Heart right ventricle (tissue), 16 donors: ENCODE results near the gene QPCT. TPM values are rescaled to one million over a fixed set of nuclear protein-coding genes. Genes with fewer than 3 reads are reported as not detected.

Experiments used
- ATAC-seq, 8 donors: fragments of 200-7000 bp; cut with Tn5 transposase; one replicate each; pipeline ENCODE4 v1.9.1; 2020; ENCODE audit warnings: mild to moderate bottlenecking in 8 of 8, moderate library complexity in 8 of 8, moderate number of reproducible peaks in 1 of 8
- DNase-seq, 2 donors: peaks; one replicate each; pipeline ENCODE4 v3.0.0-alpha.2; 2020
- H3K27ac ChIP-seq, 10 donors: fragments of 200-600 bp; sonication (generic) in 2 of 10; one replicate each; pipeline versions ENCODE4 v1.5.0 to v1.8.0; 2020 to 2022; ENCODE audit warnings: mild to moderate bottlenecking in 3 of 10
- H3K27me3 ChIP-seq, 7 donors: fragments of 200-600 bp; one replicate each; pipeline ENCODE4 v1.8.0; 2021 to 2022; ENCODE audit warnings: mild to moderate bottlenecking in 2 of 7
- H3K36me3 ChIP-seq, 9 donors: fragments of 200-600 bp; sonication (generic) in 1 of 9; one replicate each; pipeline versions ENCODE4 v1.5.0 to v1.8.0; 2020 to 2022; ENCODE audit warnings: mild to moderate bottlenecking in 2 of 9
- H3K4me1 ChIP-seq, 9 donors: fragments of 200-600 bp; sonication (generic) in 1 of 9; one replicate each; pipeline versions ENCODE4 v1.5.0 to v1.8.0; 2020 to 2022; ENCODE audit warnings: mild to moderate bottlenecking in 4 of 9
- H3K4me3 ChIP-seq, 10 donors: fragments of 200-600 bp; sonication (generic) in 2 of 10; one replicate each; pipeline versions ENCODE4 v1.5.0 to v1.8.0; 2020 to 2022; ENCODE audit warnings: mild to moderate bottlenecking in 7 of 10, moderate library complexity in 2 of 10
- H3K9me3 ChIP-seq, 11 donors: fragments of 200-600 bp in 10 of 11; sonication (generic) in 2 of 11; one replicate each; pipeline versions ENCODE4 v1.5.0 to v1.8.0; 2013 to 2022; ENCODE audit warnings: mild to moderate bottlenecking in 2 of 11, control low read depth in 1 of 11, moderate library complexity in 1 of 11
- WGBS, 2 donors: extraction: QIAGEN DNeasy Blood & Tissue Kit; methylation state at CpG; one replicate each; pipeline ENCODE4 v1.1.7; 2013; ENCODE audit warnings: inconsistent platforms in 1 of 2; 5-methylcytosine and 5-hydroxymethylcytosine counted together
- intact Hi-C, 10 donors: fragments of 100-400 bp; cut with DNase I; formaldehyde crosslinking; loops; one replicate each; pipeline versions ENCODE4 v1.11.1 to v1.14.2; 2022
- polyA plus RNA-seq, 2 donors: library from polyadenylated mRNA; stranded (reverse); fragments of 200-250 nt; gene quantifications; one replicate each; pipeline ENCODE4 v1.2.3, GENCODE V29; 2013
- total RNA-seq, 10 donors: library from RNA; stranded (reverse); fragmentation: NEBNext Ultra II Directional in 3 of 10; extraction: Animal tissue kit (Norgen Biotek cat#: 25700) in 3 of 10; gene quantifications; one replicate each; pipeline versions ENCODE4 v1.2.1 to v1.2.4, GENCODE V29; 2021 to 2023
- TF ChIP-seq, protein P1 (sequence below), 9 donors: fragments of 200-600 bp; sonication (generic) in 2 of 9; IDR thresholded peaks; one replicate each; pipeline versions ENCODE4 v1.5.0 to v1.8.0; 2021 to 2022; ENCODE audit warnings: antibody characterized with exemption in 9 of 9, mild to moderate bottlenecking in 5 of 9, moderate library complexity in 1 of 9
- donor health status: Arrhythmogenic right ventricular cardiomyopathy.
- donor health status: ischemic (EF 13 %, LVEDD 7.1; RV severe dilation, severe dysfunction).
- donor health status: healthy with polysubstance abuse.
- donor health status: DM: no; HTN: yes; CAD: no.
- donor health status: DM: no; HTN: no; CAD: no.
- donor health status: ischemic (EF 25% LVEDD 6.9; RV normal size, moderate dysfunction).
- donor health status: ischemic (EF 25% LVEDD 5.7; RV mildly dilated, moderate dysfunction).
- donor health status: healthy.
- donor health status: DM: yes; HTN: yes; CAD: no.
- donor health status: Ischemic cardiomyopathy.
- donor health status: ischemic (EF 35%, LVEDD 5.7; RV mildly dilated, moderate dysfunction).
- donor health status: nonischemic (EF 11% LVEDD 7.7; RV severe dilation, severe dysfunction).
- donor health status: DM: yes; HTN: yes; CAD: no.
- donor health status: PGD.
- donor health status: ischemic (EF 29% LVEDD 5.4; RV normal size, mild dysfunction).
- donor health status: nonischemic (EF 23%, LVEDD 6.1; RV moderate dilation, normal function).

The QPCT gene
- total and polyA plus RNA-seq, 12 donors = 0.54 to 8.1 (median 2.4) TPM

DNA sequence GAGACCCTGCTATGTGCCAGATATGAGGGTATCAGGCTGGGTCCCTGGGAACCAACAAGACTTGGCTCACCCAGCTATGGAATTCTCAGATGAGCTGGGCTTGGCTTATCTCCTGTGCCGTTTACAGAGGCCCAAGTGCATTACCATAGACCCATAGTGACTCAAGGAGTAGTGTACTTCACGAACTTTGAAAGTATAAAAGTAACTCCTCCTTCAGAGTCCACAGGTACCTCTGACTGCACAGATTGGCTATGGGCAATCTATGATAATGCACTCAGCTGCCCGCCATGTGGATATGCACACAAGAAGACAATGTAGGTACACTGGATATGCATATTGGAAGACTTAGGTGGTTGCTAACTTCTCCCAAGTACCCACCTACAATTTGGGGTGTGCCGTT, 78.4 kb downstream of the QPCT start:
- DNase-seq (no peak), ATAC-seq (no peak)
- intact Hi-C loops = no loop called here
- H3K9me3 ChIP-seq = no peaks in the 10 kb centered on the region
- no peak overlapping the region for H3K4me3 ChIP-seq
- H3K36me3 ChIP-seq = no peaks in the 10 kb centered on the region
- TF ChIP-seq, protein P1, sequence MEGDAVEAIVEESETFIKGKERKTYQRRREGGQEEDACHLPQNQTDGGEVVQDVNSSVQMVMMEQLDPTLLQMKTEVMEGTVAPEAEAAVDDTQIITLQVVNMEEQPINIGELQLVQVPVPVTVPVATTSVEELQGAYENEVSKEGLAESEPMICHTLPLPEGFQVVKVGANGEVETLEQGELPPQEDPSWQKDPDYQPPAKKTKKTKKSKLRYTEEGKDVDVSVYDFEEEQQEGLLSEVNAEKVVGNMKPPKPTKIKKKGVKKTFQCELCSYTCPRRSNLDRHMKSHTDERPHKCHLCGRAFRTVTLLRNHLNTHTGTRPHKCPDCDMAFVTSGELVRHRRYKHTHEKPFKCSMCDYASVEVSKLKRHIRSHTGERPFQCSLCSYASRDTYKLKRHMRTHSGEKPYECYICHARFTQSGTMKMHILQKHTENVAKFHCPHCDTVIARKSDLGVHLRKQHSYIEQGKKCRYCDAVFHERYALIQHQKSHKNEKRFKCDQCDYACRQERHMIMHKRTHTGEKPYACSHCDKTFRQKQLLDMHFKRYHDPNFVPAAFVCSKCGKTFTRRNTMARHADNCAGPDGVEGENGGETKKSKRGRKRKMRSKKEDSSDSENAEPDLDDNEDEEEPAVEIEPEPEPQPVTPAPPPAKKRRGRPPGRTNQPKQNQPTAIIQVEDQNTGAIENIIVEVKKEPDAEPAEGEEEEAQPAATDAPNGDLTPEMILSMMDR (IDR thresholded peaks at IDR 0.05) = no peak
- H3K4me1 ChIP-seq = peaks cover 0 to 12% (median 0%) of the 10 kb centered on the region in 9 donors
- H3K27ac ChIP-seq = no peak overlapping the region
- H3K27me3 ChIP-seq = no peaks in the 10 kb centered on the region
- 93 to 96% methylated on average over 4 of the region's 4 CpGs for WGBS, 2 donors

Other genes starting within 250 kb of the QPCT start
- gene EIF2AK2, start 187.7 kb upstream of the QPCT start, total RNA-seq = 10 to 100 TPM; 18.6 to 31.1 (median 24.2) TPM
- gene EIF2AK2, start 187.7 kb upstream of the QPCT start, polyA plus RNA-seq = 1 to 10 TPM; 2.4 to 5.7 TPM
- gene SULT6B1, start 156.0 kb upstream of the QPCT start, total RNA-seq = not detected
- not detected for gene SULT6B1, start 156.0 kb upstream of the QPCT start, polyA plus RNA-seq
- 10 to 100 TPM; 54.2 to 68.2 (median 60.3) TPM for gene CEBPZOS, start 148.1 kb upstream of the QPCT start, total RNA-seq
- 100 to 1,000 TPM in 1 of 2 donors, 10 to 100 TPM in 1; 27.3 to 190 TPM for gene CEBPZOS, start 148.1 kb upstream of the QPCT start, polyA plus RNA-seq
- 10 to 100 TPM; 22.4 to 35.0 (median 27.2) TPM for gene CEBPZ, start 113.0 kb upstream of the QPCT start, total RNA-seq
- 10 to 100 TPM; 32.6 to 42.9 TPM for gene CEBPZ, start 113.0 kb upstream of the QPCT start, polyA plus RNA-seq
- gene NDUFAF7, start 113.0 kb upstream of the QPCT start, total RNA-seq = 10 to 100 TPM; 21.3 to 30.5 (median 26.8) TPM
- 10 to 100 TPM; 13.1 to 23.3 TPM for gene NDUFAF7, start 113.0 kb upstream of the QPCT start, polyA plus RNA-seq
- gene PRKD3, start 19.8 kb upstream of the QPCT start, total RNA-seq = 10 to 100 TPM in 9 of 10 donors, 1 to 10 TPM in 1; 9.3 to 21.6 (median 13.2) TPM
- 1 to 10 TPM; 4.4 to 7.0 TPM for gene PRKD3, start 19.8 kb upstream of the QPCT start, polyA plus RNA-seq